K562 (cell line): ENCODE data around the gene GHRL. TPM values are rescaled to one million over a fixed set of nuclear protein-coding genes. Genes with fewer than 3 reads are reported as not detected.

ENCODE experiments used
- ATF1 ChIP-seq, 2 experiments: fragments of 450-650 bp in 1 of 2; IDR thresholded peaks; 2 replicates each; pipeline ENCODE4 v1.6.1; 2016; ENCODE audit warnings: missing compliant biosample characterization in 1 of 2, missing genetic modification characterization in 1 of 2
- BHLHE40 ChIP-seq: IDR thresholded peaks from 2 replicates; pipeline ENCODE4 v1.6.1; 2011; ENCODE audit warnings: low read length, improper control_type of control experiment
- CLOCK ChIP-seq: fragments of 250-450 bp; sonication (Bioruptor Pico); IDR thresholded peaks from 2 replicates; pipeline ENCODE4 v1.4.0; 2020; ENCODE audit warnings: mild to moderate bottlenecking, moderate library complexity, borderline replicate concordance
- CXXC5 ChIP-seq: fragments of 250-450 bp; sonication (Bioruptor Pico); IDR thresholded peaks from 2 replicates; pipeline ENCODE4 v1.8.0; 2022; ENCODE audit warnings: inconsistent platforms, mild to moderate bottlenecking, moderate library complexity
- DNMT1 ChIP-seq: fragments of 450-650 bp; IDR thresholded peaks from 2 replicates; pipeline ENCODE4 v1.6.1; 2016; ENCODE audit warnings: antibody characterized with exemption, mild to moderate bottlenecking
- FOSL1 ChIP-seq: fragments of 200-800 bp; sonication (Bioruptor generic); conservative IDR thresholded peaks from 2 replicates; pipeline ENCODE4 v1.6.1; 2016; ENCODE audit warnings: missing genetic modification characterization, missing compliant biosample characterization
- HINFP ChIP-seq: fragments of 450-650 bp; conservative IDR thresholded peaks from 2 replicates; pipeline ENCODE4 v1.6.1; 2016; ENCODE audit warnings: missing genetic modification characterization, low read depth, mild to moderate bottlenecking, control low read depth, missing compliant biosample characterization
- KLF16 ChIP-seq: IDR thresholded peaks from 2 replicates; pipeline ENCODE4 v1.6.1; 2016; ENCODE audit warnings: antibody characterized with exemption
- MYNN ChIP-seq, 2 experiments: sonication (generic); formaldehyde crosslinking in 1 of 2; IDR thresholded peaks; 2 replicates each; pipeline versions ENCODE4 v1.5.0 to v1.6.1; 2016 to 2020; ENCODE audit warnings: antibody characterized with exemption in 1 of 2, missing genetic modification reagents in 1 of 2
- NFRKB ChIP-seq: fragments of 450-650 bp; IDR thresholded peaks from 2 replicates; pipeline ENCODE4 v1.6.1; 2016; ENCODE audit warnings: low read depth
- NFXL1 ChIP-seq: fragments of 450-650 bp; formaldehyde crosslinking; IDR thresholded peaks from 2 replicates; pipeline ENCODE4 v1.4.0; 2021; ENCODE audit warnings: mild to moderate bottlenecking
- SNIP1 ChIP-seq: fragments of 450-650 bp; IDR thresholded peaks from 2 replicates; pipeline ENCODE4 v1.7.1; 2017; ENCODE audit warnings: low read depth, mild to moderate bottlenecking
- TRIM24 ChIP-seq, 2 experiments: fragments of 450-650 bp; IDR thresholded peaks; 2 replicates each; pipeline ENCODE4 v1.6.1; 2016
- YY1 ChIP-seq, 3 experiments: IDR thresholded peaks; 2 replicates each; pipeline ENCODE4 v1.6.1; 2011; ENCODE audit warnings: low read length in 2 of 3, mild to moderate bottlenecking in 2 of 3, moderate library complexity in 2 of 3, borderline replicate concordance in 1 of 3, control low read depth in 1 of 3, low read depth in 1 of 3; ENCODE audit not compliant: insufficient read depth in 3 of 3, insufficient replicate concordance in 2 of 3, control insufficient read depth in 1 of 3, insufficient read length in 1 of 3; ENCODE audit errors: extremely low read depth in 1 of 3
- ZNF280A ChIP-seq: fragments of 450-650 bp; IDR thresholded peaks from 2 replicates; pipeline ENCODE4 v1.6.1; 2018; ENCODE audit warnings: mild to moderate bottlenecking, low read depth; ENCODE audit not compliant: partially characterized antibody
- ZNF280B ChIP-seq: fragments of 250-450 bp; sonication (Bioruptor Pico); IDR thresholded peaks from 2 replicates; pipeline ENCODE4 v1.5.1; 2021; ENCODE audit warnings: mild to moderate bottlenecking
- ZNF3 ChIP-seq: fragments of 250-450 bp; sonication (Bioruptor Pico); IDR thresholded peaks from 2 replicates; pipeline ENCODE4 v1.5.0; 2021; ENCODE audit warnings: mild to moderate bottlenecking, moderate library complexity
- ZNF398 ChIP-seq: fragments of 250-450 bp; sonication (Bioruptor Pico); IDR thresholded peaks from 2 replicates; pipeline ENCODE4 v1.8.0; 2021; ENCODE audit warnings: moderate library complexity, mild to moderate bottlenecking, inconsistent platforms
- ZNF507 ChIP-seq: conservative IDR thresholded peaks from 2 replicates; pipeline ENCODE4 v1.6.1; 2017; ENCODE audit warnings: missing genetic modification characterization, missing compliant biosample characterization
- polyA plus RNA-seq, 8 experiments: library from polyadenylated mRNA; depleted of rRNA in 4 of 8; stranded (reverse) in 5 of 8; unstranded in 3 of 8; fragments of >200 nt; fragmentation: Nextera tagmentation in 2 of 8; fragmentation: Illumina TruSeq in 1 of 8; extraction: Ambion mirVana in 2 of 8; extraction: Trizol in 1 of 8; gene quantifications; 2 replicates each; pipeline versions ENCODE4 v1.2.1 to v1.2.3, GENCODE V29; 2011 to 2014; ENCODE audit warnings: inconsistent platforms in 1 of 8, missing spikeins in 1 of 8
- total RNA-seq, 7 experiments: library from RNA; depleted of rRNA in 6 of 7; stranded (reverse); fragments of >200 nt in 6 of 7; fragmentation: Illumina TruSeq in 2 of 7; extraction: Trizol in 2 of 7; gene quantifications; 2 replicates each; pipeline versions ENCODE4 v1.2.1 to v1.2.3, GENCODE V29; 2011 to 2021; ENCODE audit warnings: low replicate concordance in 1 of 7

GHRL gene
- total and polyA plus RNA-seq, 9 of the 15 experiments (the other 6 are each of a cell fraction or from before 2014, with no cell fraction given): 0.08 to 0.29 (median 0.15) TPM; not detected in 5

GRCh38 chr3:10247679-10248183, 45.0 kb downstream of the GHRL start (continued):
- no peak for TF ChIP-seq ZNF507 (tag)
- no peak for TF ChIP-seq BHLHE40
- no peak for TF ChIP-seq ZNF280B
- no peak for TF ChIP-seq DNMT1
- no peak for TF ChIP-seq ATF1 (CRISPR knock-in tag; IDR thresholded peaks at IDR 0.05)
- TF ChIP-seq ATF1 (tag; IDR thresholded peaks at IDR 0.05): no peak
- TF ChIP-seq FOSL1 (tag): no peak
- no peak for TF ChIP-seq NFXL1
- TF ChIP-seq SNIP1: no peak
- TF ChIP-seq MYNN (IDR thresholded peaks at IDR 0.05): no peak
- TF ChIP-seq MYNN (CRISPR knock-in tag; IDR thresholded peaks at IDR 0.05): no peak
- TF ChIP-seq ZNF3 (CRISPR knock-in tag): no peak
- no peak for TF ChIP-seq YY1 (IDR thresholded peaks at IDR 0.05; ENCODE audit: borderline replicate concordance in 1 of 3, control insufficient read depth in 1 of 3, extremely low read depth in 1 of 3, insufficient read depth in 3 of 3, insufficient read length in 1 of 3, insufficient replicate concordance in 2 of 3, low read depth in 1 of 3, low read length in 2 of 3)
- TF ChIP-seq ZNF398 (CRISPR knock-in tag): peak; percentile 16; the same call in 1 of the 2 replicates
- no peak for TF ChIP-seq KLF16
- no peak for TF ChIP-seq HINFP
- TF ChIP-seq TRIM24 (IDR thresholded peaks at IDR 0.05): 0 out of 4 replicates have a peak, but pooled peaks of 1 of the 2 experiments have one; percentile 61
- TF ChIP-seq CXXC5 (CRISPR knock-in tag): no peak
- no peak for TF ChIP-seq ZNF280A
- TF ChIP-seq NFRKB: peak; percentile 59; the same call in 1 of the 2 replicates
- TF ChIP-seq CLOCK (CRISPR knock-in tag): no peak
